GM21825 (cell line): ENCODE measurements around the gene ALOX5AP.
A peak's percentile ranks its signal among the peaks of the same experiment; 100 is the strongest.
"Not testable (repeated sequence)": the region's sequence is repeated elsewhere in the genome, so short reads cannot be mapped to it uniquely, and the experiment has no call there.

ENCODE experiments used
- ATAC-seq: cut with Tn5 transposase; IDR thresholded peaks from one replicate; pipeline ENCODE4 v1.9.1; 2021; ENCODE audit warnings: mild to moderate bottlenecking, moderate library complexity; ENCODE audit not compliant: unreplicated experiment

Gene ALOX5AP

GRCh38 chr13:30737511-30738337, 2.4 kb downstream of the ALOX5AP start:
- ATAC-seq, result no peak

- no peak for ATAC-seq
Measured at GRCh38 chr13:30738526-30739236, 3.3 kb downstream of the ALOX5AP start.

- ATAC-seq, result no peak
Measured at GRCh38 chr13:30739237-30739528, 3.8 kb downstream of the ALOX5AP start.

GRCh38 chr13:30739761-30740642, 4.7 kb downstream of the ALOX5AP start:
- no peak for ATAC-seq

GRCh38 chr13:30742901-30743300, 7.6 kb downstream of the ALOX5AP start:
- ATAC-seq, result no peak

GRCh38 chr13:30743319-30744055, 8.1 kb downstream of the ALOX5AP start:
- ATAC-seq, result no peak

GRCh38 chr13:30744056-30744680, 8.8 kb downstream of the ALOX5AP start:
- ATAC-seq, result peak; percentile 94

GRCh38 chr13:30744681-30745077, 9.3 kb downstream of the ALOX5AP start:
- no peak for ATAC-seq

GRCh38 chr13:30745906-30746686, 10.8 kb downstream of the ALOX5AP start:
- ATAC-seq, result no peak

GRCh38 chr13:30746791-30747190, 11.4 kb downstream of the ALOX5AP start:
- no peak for ATAC-seq

GRCh38 chr13:30747845-30748244, 12.5 kb downstream of the ALOX5AP start:
- ATAC-seq, result not testable (repeated sequence)

GRCh38 chr13:30748717-30749116, 13.4 kb downstream of the ALOX5AP start:
- no peak for ATAC-seq

- no peak for ATAC-seq
Measured at GRCh38 chr13:30750036-30750435, 14.7 kb downstream of the ALOX5AP start.

GRCh38 chr13:30751183-30751933, 16.0 kb downstream of the ALOX5AP start:
- ATAC-seq, result no peak

- no peak for ATAC-seq
Measured at GRCh38 chr13:30752201-30752797, 17.0 kb downstream of the ALOX5AP start.

- no peak for ATAC-seq
Measured at GRCh38 chr13:30753030-30753616, 17.8 kb downstream of the ALOX5AP start.

GRCh38 chr13:30755678-30756077, 20.3 kb downstream of the ALOX5AP start:
- ATAC-seq, result no peak
